Endothelial cell of umbilical vein (primary cell): ENCODE results near the gene PNRC1. TPM values are rescaled to one million over a fixed set of nuclear protein-coding genes. Genes with fewer than 3 reads are reported as not detected.

Source experiments
- BruUV-seq: library from RNA; stranded (reverse); fragments of 400-500 nt; replicated peaks from 2 replicates; lab custom pipeline; 2021; lab: Mats Ljungman, UMichigan
- CTCF ChIA-PET: fragments of 300-600, 350-600 bp; sonication (Branson Sonifier 250); formaldehyde crosslinking; loops from one replicate; lab custom pipeline; 2021; ENCODE audit warnings: antibody characterized with exemption, inconsistent platforms; lab: Charles Lee
- POLR2A ChIA-PET: fragments of 300-600, 350-600 bp; sonication (Branson Sonifier 250); formaldehyde crosslinking; loops from one replicate; lab custom pipeline; 2021; ENCODE audit warnings: antibody characterized with exemption, inconsistent platforms; lab: Charles Lee
- DNase-seq: peaks from one replicate; pipeline ENCODE4 v3.0.0-alpha.2; 2011; ENCODE audit warnings: low read depth, low spot score
- FAIRE-seq: peaks from 2 replicates; lab custom pipeline; 2011; peaks lifted over from hg19 to GRCh38; lab: Jason Lieb, UNC
- H2AFZ ChIP-seq: 2 replicates; pipeline ENCODE4 v1.6.0; 2012; ENCODE audit warnings: low read depth, low read length, control low read depth, inconsistent platforms
- H3K27ac ChIP-seq: 2 replicates; pipeline ENCODE4 v1.5.1; 2011; ENCODE audit warnings: low read depth, mild to moderate bottlenecking, control low read depth, low read length, moderate library complexity; ENCODE audit not compliant: insufficient read depth
- H3K27me3 ChIP-seq, 2 experiments: 2 replicates each; pipeline versions ENCODE4 v1.6.0 to v1.6.1; 2011; ENCODE audit warnings: low read length in 2 of 2, mixed read lengths in 1 of 2; ENCODE audit not compliant: control insufficient read depth in 2 of 2, insufficient read depth in 2 of 2
- H3K36me3 ChIP-seq, 2 experiments: 2 replicates in 1 of 2; 3 replicates in 1 of 2; pipeline ENCODE4 v1.5.1; 2011; ENCODE audit warnings: low read length in 2 of 2, mild to moderate bottlenecking in 1 of 2, moderate library complexity in 1 of 2; ENCODE audit not compliant: control insufficient read depth in 2 of 2, insufficient read depth in 2 of 2; ENCODE audit errors: extremely low read depth in 1 of 2
- H3K4me1 ChIP-seq: 3 replicates; pipeline ENCODE4 v1.5.1; 2011; ENCODE audit warnings: mild to moderate bottlenecking, low read length; ENCODE audit not compliant: control insufficient read depth, insufficient read depth; ENCODE audit errors: extremely low read depth
- H3K4me2 ChIP-seq: 2 replicates; pipeline ENCODE4 v1.6.1; 2011; ENCODE audit warnings: low read length, control low read depth, mixed read lengths; ENCODE audit not compliant: insufficient read depth
- H3K4me3 ChIP-seq, 3 experiments: fragments of 200-600 bp in 1 of 3; sonication (generic), shearing (Covaris generic) in 1 of 3; replicated peaks in 1 of 3; 2 replicates each; pipeline ENCODE4 v1.5.1; 2011 to 2016; ENCODE audit warnings: control low read depth in 3 of 3, low read length in 3 of 3, mild to moderate bottlenecking in 2 of 3, inconsistent platforms in 1 of 3, low read depth in 1 of 3, moderate library complexity in 1 of 3; ENCODE audit not compliant: insufficient read depth in 1 of 3
- H3K79me2 ChIP-seq: 2 replicates; pipeline ENCODE4 v1.6.0; 2012; ENCODE audit warnings: low read length, inconsistent platforms; ENCODE audit not compliant: control insufficient read depth, insufficient read depth
- H3K9ac ChIP-seq: replicated peaks from 2 replicates; pipeline ENCODE3; 2011; ENCODE audit warnings: low read length, control low read depth; ENCODE audit not compliant: insufficient read depth; ENCODE audit errors: extremely low read depth
- H3K9me1 ChIP-seq: replicated peaks from 3 replicates; pipeline ENCODE4 v1.6.0; 2011; ENCODE audit warnings: mild to moderate bottlenecking, low read length; ENCODE audit not compliant: control insufficient read depth, insufficient read depth; ENCODE audit errors: extremely low read depth
- H3K9me3 ChIP-seq: replicated peaks from 2 replicates; pipeline ENCODE4 v1.5.1; 2012; ENCODE audit warnings: low read length, inconsistent platforms; ENCODE audit not compliant: control insufficient read depth, insufficient read depth
- H4K20me1 ChIP-seq: replicated peaks from 2 replicates; pipeline ENCODE3; 2011; ENCODE audit warnings: mild to moderate bottlenecking, low read length; ENCODE audit not compliant: control insufficient read depth, insufficient read depth; ENCODE audit errors: extremely low read depth
- CTCF ChIP-seq, 2 donors: IDR thresholded peaks; 1 replicate in 1 of 2; 2 replicates in 1 of 2; pipeline ENCODE4 v1.5.1; 2011; ENCODE audit warnings: low read length in 2 of 2, mild to moderate bottlenecking in 2 of 2, moderate library complexity in 2 of 2, control low read depth in 1 of 2, inconsistent platforms in 1 of 2, low read depth in 1 of 2; ENCODE audit not compliant: insufficient read depth in 1 of 2; ENCODE audit errors: extremely low read depth in 1 of 2
- EZH2 ChIP-seq: IDR thresholded peaks from 2 replicates; pipeline ENCODE4 v1.6.1; 2012; ENCODE audit warnings: borderline replicate concordance, low read depth, mild to moderate bottlenecking, moderate library complexity, low read length, inconsistent platforms; ENCODE audit not compliant: severe bottlenecking
- FOS ChIP-seq: IDR thresholded peaks from 2 replicates; pipeline ENCODE4 v1.6.1; 2011; ENCODE audit warnings: mild to moderate bottlenecking, low read length, moderate library complexity, borderline replicate concordance; ENCODE audit not compliant: insufficient read depth
- GATA2 ChIP-seq: IDR thresholded peaks from 2 replicates; pipeline ENCODE4 v1.7.0; 2011; ENCODE audit warnings: low read depth, mild to moderate bottlenecking, moderate library complexity, mixed read lengths, low read length; ENCODE audit not compliant: insufficient read length, insufficient read depth
- JUN ChIP-seq: IDR thresholded peaks from 2 replicates; pipeline ENCODE4 v1.6.1; 2011; ENCODE audit warnings: borderline replicate concordance, low read depth; ENCODE audit not compliant: insufficient read length, insufficient read depth
- MAX ChIP-seq: IDR thresholded peaks from 2 replicates; pipeline ENCODE4 v1.6.1; 2011; ENCODE audit not compliant: insufficient read depth, insufficient read length
- MYC ChIP-seq: IDR thresholded peaks from one replicate; pipeline ENCODE4 v1.6.1; 2011; ENCODE audit warnings: mild to moderate bottlenecking, low read depth, low read length
- POLR2A ChIP-seq: IDR thresholded peaks from 2 replicates; pipeline ENCODE4 v1.6.1; 2012; ENCODE audit warnings: low read depth, mild to moderate bottlenecking, control low read depth, low read length
- POLR2AphosphoS5 ChIP-seq: IDR thresholded peaks from 2 replicates; pipeline ENCODE4 v1.6.1; 2012; ENCODE audit warnings: low read depth, mild to moderate bottlenecking, control low read depth, low read length, moderate library complexity; ENCODE audit not compliant: insufficient read depth
- dilution Hi-C: fragments of 300-500 bp; cut with MboI; formaldehyde crosslinking; loops from one replicate; pipeline ENCODE4 v1.15.0; 2019; ENCODE audit warnings: low sequenced_read_pairs; ENCODE audit not compliant: extremely low pct_ligation_motif_present
- intact Hi-C: fragments of 100-400 bp; cut with micrococcal nuclease; formaldehyde crosslinking; loops from one replicate; pipeline ENCODE4 v1.10.0; 2022
- polyA plus RNA-seq, 4 experiments: library from polyadenylated mRNA; depleted of rRNA in 3 of 4; stranded (reverse) in 3 of 4; unstranded in 1 of 4; fragments of >200 nt; gene quantifications; 2 replicates each; pipeline versions ENCODE4 v1.2.1 to v1.2.3, GENCODE V29; 2011 to 2012; ENCODE audit warnings: missing spikeins in 1 of 4
- total RNA-seq: library from RNA; stranded (reverse); gene quantifications from 2 replicates; pipeline ENCODE4 v1.2.3, GENCODE V29; 2021

PNRC1 gene
- total and polyA plus RNA-seq, 2 donors (not counting 3 experiments of a cell fraction or from before 2014, with no cell fraction given): 9.6 to 87.9 TPM

GRCh38 chr6:89100114-89100513 lies 19.6 kb downstream of the PNRC1 start:
- Histone ChIP-seq H3K4me2 (no peak overlapping the region), H3K27me3 (no peaks in the 10 kb centered on the region), H4K20me1 (no peaks in the 10 kb centered on the region), H3K4me1 (no peaks in the 10 kb centered on the region), H3K9me3 (no peaks in the 10 kb centered on the region), H2AFZ (no peak overlapping the region), H3K27ac (no peak overlapping the region), H3K79me2 (no peaks in the 10 kb centered on the region), H3K9ac (no peak overlapping the region), H3K9me1 (no peaks in the 10 kb centered on the region), H3K36me3 (no peaks in the 10 kb centered on the region), H3K4me3 (no peak overlapping the region)
- CTCF ChIA-PET: interaction anchor here (1.9 kb wide), 1 partner anchor 8 kb away, joined by 7 read pairs; no protein-coding TSS in a partner anchor
- BruUV-seq: no TSS peak
- POLR2A ChIA-PET: no interaction called here
- dilution Hi-C loops (no loop called here), intact Hi-C loops (no loop called here)
- FAIRE-seq (no peak), DNase-seq (no peak)
- TF ChIP-seq EZH2 (no peak), GATA2 (no peak), FOS (no peak), MYC (no peak), JUN (no peak), MAX (no peak), POLR2AphosphoS5 (no peak)

- intact Hi-C loops (no loop called here), dilution Hi-C loops (no loop called here)
- CTCF ChIA-PET: interaction anchor here (0.5 kb wide), 1 partner anchor 34 kb away, joined by 3 read pairs; no protein-coding TSS in a partner anchor
- BruUV-seq: no TSS peak
- Histone ChIP-seq H3K9me1 (no peaks in the 10 kb centered on the region), H3K36me3 (no peaks in the 10 kb centered on the region), H3K9me3 (no peaks in the 10 kb centered on the region), H3K27ac (no peak overlapping the region), H3K27me3 (peaks cover 1 to 2% of the 10 kb centered on the region in 2 experiments), H3K4me3 (no peak overlapping the region), H3K9ac (no peak overlapping the region), H2AFZ (no peak overlapping the region), H3K79me2 (no peaks in the 10 kb centered on the region), H4K20me1 (no peaks in the 10 kb centered on the region), H3K4me1 (no peaks in the 10 kb centered on the region), H3K4me2 (no peak overlapping the region)
- DNase-seq (no peak), FAIRE-seq (no peak)
- POLR2A ChIA-PET: no interaction called here
- TF ChIP-seq GATA2 (no peak), CTCF (IDR thresholded peaks at IDR 0.05; ENCODE audit: extremely low read depth in 1 of 2, insufficient read depth in 1 of 2, low read depth in 1 of 2, low read length in 2 of 2) (no peak), FOS (no peak), EZH2 (no peak), POLR2AphosphoS5 (no peak), MAX (no peak), MYC (no peak), POLR2A (no peak), JUN (no peak)
These were observed 29.7 kb downstream of the PNRC1 start for GRCh38 chr6:89110284-89110683.
